Measurements from ENCODE around the gene SF3A1.

SF3A1 gene

GRCh38 chr22:30285176-30285845, 71.4 kb downstream of the SF3A1 start:
- DNase-seq = no peak

- no peak for DNase-seq
Measured at GRCh38 chr22:30284666-30285065, 72.0 kb downstream of the SF3A1 start.

- no peak for DNase-seq
Measured at GRCh38 chr22:30284172-30284571, 72.5 kb downstream of the SF3A1 start.

GRCh38 chr22:30283342-30283741, 73.4 kb downstream of the SF3A1 start:
- DNase-seq = no peak

GRCh38 chr22:30282616-30283046, 74.1 kb downstream of the SF3A1 start:
- no peak for DNase-seq
